Activated CD4-positive, alpha-beta T cell treated with anti-CD3 and anti-CD28 coated beads, Interleukin-2, amount 10 ng/mL, durations not matched to agents 7 days and 5 days (primary cell): ENCODE results near the gene TECTB. TPM values are rescaled to one million over a fixed set of nuclear protein-coding genes. Genes with fewer than 3 reads are reported as not detected.
"Not testable (repeated sequence)": the region's sequence is repeated elsewhere in the genome, so short reads cannot be mapped to it uniquely, and the experiment has no call there.

Experiments used
- CTCF ChIA-PET: fragments of 350-600 bp; sonication (Branson Sonifier 250); formaldehyde crosslinking; loops from one replicate; lab custom pipeline; 2021; ENCODE audit warnings: antibody characterized with exemption; lab: Charles Lee
- POLR2A ChIA-PET: fragments of 350-600 bp; sonication (Branson Sonifier 250); formaldehyde crosslinking; loops from one replicate; lab custom pipeline; 2021; ENCODE audit warnings: antibody characterized with exemption; lab: Charles Lee
- DNase-seq: peaks from one replicate; pipeline ENCODE4 v3.0.0-alpha.2; 2020
- H3K27ac Mint-ChIP-seq: one replicate; pipeline ENCODE4 v1.8.0; 2021; ENCODE audit warnings: mild to moderate bottlenecking, moderate library complexity, mixed read lengths
- H3K27me3 Mint-ChIP-seq: one replicate; pipeline ENCODE4 v1.8.0; 2021; ENCODE audit warnings: mixed read lengths
- H3K36me3 Mint-ChIP-seq: one replicate; pipeline ENCODE4 v1.8.0; 2021; ENCODE audit warnings: low read depth, mixed read lengths
- H3K4me1 Mint-ChIP-seq: one replicate; pipeline ENCODE4 v1.8.0; 2021; ENCODE audit warnings: mixed read lengths
- H3K4me3 Mint-ChIP-seq: one replicate; pipeline ENCODE4 v1.8.0; 2021; ENCODE audit warnings: mild to moderate bottlenecking, moderate library complexity, mixed read lengths
- H3K9me3 Mint-ChIP-seq: one replicate; pipeline ENCODE4 v1.8.0; 2021; ENCODE audit warnings: mixed read lengths
- total RNA-seq, 2 experiments: library from RNA; stranded (reverse); gene quantifications; one replicate each; pipeline ENCODE4 v1.2.3, GENCODE V29; 2021

TECTB gene
- total RNA-seq, 2 experiments from 2014 or later = not detected

DNA sequence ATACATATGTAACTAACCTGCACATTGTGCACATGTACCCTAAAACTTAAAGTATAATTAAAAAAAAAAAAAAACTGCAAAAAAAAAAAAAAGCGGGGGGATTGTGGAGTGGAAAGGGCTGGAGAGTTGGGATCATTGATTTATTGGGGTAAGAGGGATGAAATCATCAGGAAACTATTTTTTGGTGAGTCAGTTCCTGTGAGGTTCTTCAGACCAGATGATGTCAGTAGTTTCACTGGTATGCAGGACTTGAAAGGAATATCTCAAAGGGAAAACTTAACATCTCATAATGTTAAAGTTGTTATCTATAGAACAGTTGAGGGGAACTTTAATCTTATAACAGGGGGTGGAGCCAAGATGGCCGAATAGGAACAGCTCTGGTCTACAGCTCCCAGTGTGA lies 32.6 kb upstream of the TECTB start:
- Mint-ChIP-seq H3K9me3 (peaks cover 4% of the 10 kb centered on the region), H3K4me1 (no peaks in the 10 kb centered on the region), H3K36me3 (no peaks in the 10 kb centered on the region), H3K27ac (no peak overlapping the region), H3K4me3 (no peak overlapping the region), H3K27me3 (no peaks in the 10 kb centered on the region)
- ChIA-PET CTCF (no interaction called here), POLR2A (no interaction called here)
- DNase-seq = no peak

DNA sequence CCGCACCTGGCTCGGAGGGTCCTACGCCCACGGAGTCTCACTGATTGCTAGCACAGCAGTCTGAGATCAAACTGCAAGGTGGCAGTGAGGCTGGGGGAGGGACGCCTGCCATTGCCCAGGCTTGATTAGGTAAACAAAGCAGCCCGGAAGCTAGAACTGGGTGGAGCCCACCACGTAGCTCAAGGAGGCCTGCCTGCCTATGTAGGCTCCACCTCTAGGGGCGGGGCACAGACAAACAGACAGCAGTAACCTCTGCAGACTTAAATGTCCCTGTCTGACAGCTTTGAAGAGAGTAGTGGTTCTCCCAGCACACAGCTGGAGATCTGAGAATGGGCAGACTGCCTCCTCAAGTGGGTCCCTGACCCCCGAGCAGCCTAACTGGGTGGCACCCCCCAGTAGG lies 32.0 kb upstream of the TECTB start:
- H3K27me3 Mint-ChIP-seq, POLR2A ChIA-PET, H3K4me1 Mint-ChIP-seq, H3K9me3 Mint-ChIP-seq, CTCF ChIA-PET, DNase-seq, H3K4me3 Mint-ChIP-seq, H3K36me3 Mint-ChIP-seq, H3K27ac Mint-ChIP-seq: not testable (repeated sequence)

DNA sequence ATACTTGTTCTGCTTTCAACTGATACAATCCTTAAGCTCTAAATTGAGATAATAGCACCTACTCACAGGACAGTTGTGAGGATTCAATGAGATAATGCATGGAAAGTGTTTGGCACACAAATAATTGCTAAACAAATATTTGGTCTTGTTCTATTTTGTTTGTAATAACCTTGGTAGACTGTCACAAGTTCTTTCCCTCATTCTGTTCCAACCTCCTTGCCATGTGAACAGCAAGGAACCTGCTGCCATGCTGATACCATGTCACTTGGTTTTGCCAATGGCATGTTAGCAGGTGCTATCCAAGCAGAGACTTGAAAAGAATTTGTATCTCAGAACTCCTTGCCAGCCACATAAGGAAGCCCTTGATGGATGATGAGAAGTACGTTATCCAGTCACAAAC lies 24.8 kb upstream of the TECTB start:
- DNase-seq = no peak
- no peaks in the 10 kb centered on the region for H3K4me1 Mint-ChIP-seq
- POLR2A ChIA-PET = no interaction called here
- no peak overlapping the region for H3K27ac Mint-ChIP-seq
- CTCF ChIA-PET = no interaction called here
- H3K36me3 Mint-ChIP-seq = no peaks in the 10 kb centered on the region
- peaks cover 8% of the 10 kb centered on the region for H3K27me3 Mint-ChIP-seq
- H3K9me3 Mint-ChIP-seq = no peaks in the 10 kb centered on the region
- H3K4me3 Mint-ChIP-seq = no peak overlapping the region

DNA sequence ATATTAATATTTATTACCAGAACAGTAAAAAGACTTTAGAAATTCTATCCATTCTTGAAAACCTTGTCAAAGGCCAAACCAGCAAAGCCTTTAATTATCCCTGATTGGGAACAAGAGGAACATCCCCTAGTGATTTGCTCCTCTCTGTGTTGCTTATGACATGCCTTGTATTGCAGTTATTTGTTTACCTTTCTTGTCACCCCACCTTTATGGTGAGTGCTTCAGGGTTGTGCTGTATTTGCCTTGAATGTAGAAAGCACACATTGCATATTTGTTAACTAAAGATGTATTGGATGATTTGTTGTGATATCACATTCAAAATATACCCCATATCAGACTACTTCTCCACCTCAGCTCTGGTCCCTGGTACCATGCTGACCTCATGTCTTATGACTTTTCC lies 23.5 kb upstream of the TECTB start:
- ChIA-PET POLR2A (no interaction called here), CTCF (no interaction called here)
- no peaks in the 10 kb centered on the region for H3K36me3 Mint-ChIP-seq
- peaks cover 8% of the 10 kb centered on the region for H3K27me3 Mint-ChIP-seq
- H3K4me3 Mint-ChIP-seq = no peak overlapping the region
- DNase-seq = no peak
- no peaks in the 10 kb centered on the region for H3K9me3 Mint-ChIP-seq
- no peak overlapping the region for H3K27ac Mint-ChIP-seq
- no peaks in the 10 kb centered on the region for H3K4me1 Mint-ChIP-seq

DNA sequence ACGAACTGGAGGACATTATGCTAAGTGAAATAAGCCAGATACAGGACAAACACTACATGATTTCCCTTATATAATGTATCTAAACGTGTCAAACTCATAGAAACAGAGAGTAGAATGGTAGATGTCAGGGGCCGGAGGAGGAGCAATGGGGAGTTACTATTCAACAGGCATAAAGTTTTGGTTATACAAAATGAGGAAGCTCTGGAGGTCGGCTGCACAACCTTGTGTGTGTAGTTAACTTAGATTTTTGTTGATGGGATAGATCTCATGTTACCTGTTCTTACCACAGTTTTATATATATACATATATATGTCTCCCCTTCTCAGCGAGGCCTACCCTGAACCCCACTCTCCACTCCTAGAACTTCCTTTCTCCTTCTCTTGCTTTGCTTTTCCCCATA lies 22.4 kb upstream of the TECTB start:
- H3K27me3 Mint-ChIP-seq = peaks cover 8% of the 10 kb centered on the region
- ChIA-PET POLR2A (no interaction called here), CTCF (interaction anchor here (1.4 kb wide), 1 partner anchor 34 kb away, joined by 3 read pairs; no protein-coding TSS in a partner anchor)

DNA sequence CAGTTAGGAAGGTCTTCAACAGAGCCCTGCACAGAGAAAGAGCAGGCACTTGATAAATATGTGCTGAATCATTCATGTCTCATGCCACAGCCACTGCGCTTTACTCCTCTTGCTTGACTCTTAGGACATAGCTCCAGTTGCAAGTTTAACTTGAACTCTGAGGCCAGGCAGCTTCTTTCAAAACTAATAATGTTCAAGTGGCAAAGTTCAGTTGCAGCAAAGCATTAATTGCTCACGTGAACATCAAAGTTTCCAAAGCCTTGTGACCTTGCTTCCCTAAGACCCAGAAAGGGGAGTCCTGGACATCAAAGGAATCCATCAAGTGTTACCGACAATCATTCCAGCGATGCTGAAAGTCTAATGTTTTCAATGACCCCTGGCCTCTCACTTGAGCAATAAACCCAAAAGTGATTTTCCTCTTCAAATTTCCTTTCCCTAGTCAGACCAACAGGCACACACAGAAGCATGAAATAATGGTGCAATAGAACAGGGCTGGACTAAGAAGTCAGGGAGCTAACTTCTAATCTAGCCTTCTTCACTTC lies 21.8 kb upstream of the TECTB start:
- H3K36me3 Mint-ChIP-seq = no peaks in the 10 kb centered on the region
- H3K27me3 Mint-ChIP-seq = peaks cover 8% of the 10 kb centered on the region
- ChIA-PET POLR2A (no interaction called here), CTCF (interaction anchor here (1.4 kb wide), 1 partner anchor 34 kb away, joined by 3 read pairs; no protein-coding TSS in a partner anchor)
- H3K9me3 Mint-ChIP-seq = no peaks in the 10 kb centered on the region
- H3K4me1 Mint-ChIP-seq = no peaks in the 10 kb centered on the region
- no peak for DNase-seq
- H3K4me3 Mint-ChIP-seq = no peak overlapping the region
- H3K27ac Mint-ChIP-seq = no peak overlapping the region

More for the DNA sequence above, 22.4 kb upstream of the TECTB start:
- no peak for DNase-seq
- Mint-ChIP-seq H3K4me1 (no peaks in the 10 kb centered on the region), H3K9me3 (no peaks in the 10 kb centered on the region), H3K4me3 (no peak overlapping the region), H3K27ac (no peak overlapping the region), H3K36me3 (no peaks in the 10 kb centered on the region)

DNA sequence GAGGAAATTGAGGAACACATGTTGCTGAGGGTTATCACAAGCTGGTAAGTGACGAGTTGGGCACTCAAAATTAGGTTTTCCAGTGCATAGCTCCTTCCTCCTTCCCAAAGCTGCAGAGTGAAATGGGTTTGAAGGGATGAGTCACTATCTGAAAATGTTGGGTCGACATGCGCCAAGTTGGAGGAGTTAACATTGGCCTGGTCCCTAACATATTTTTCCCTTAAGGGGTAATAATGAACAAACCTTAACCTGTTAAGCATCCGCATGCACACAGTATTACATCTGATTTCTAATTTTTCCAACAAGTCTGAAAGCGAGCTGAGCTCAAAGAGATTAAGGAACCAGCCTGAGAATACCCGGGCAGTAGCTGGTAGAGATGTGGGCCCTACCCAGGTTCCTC lies 20.7 kb upstream of the TECTB start:
- Mint-ChIP-seq H3K36me3 (no peaks in the 10 kb centered on the region), H3K27me3 (peaks cover 8% of the 10 kb centered on the region), H3K27ac (no peak overlapping the region), H3K4me1 (no peaks in the 10 kb centered on the region), H3K9me3 (no peaks in the 10 kb centered on the region), H3K4me3 (no peak overlapping the region)
- ChIA-PET POLR2A (no interaction called here), CTCF (no interaction called here)
- DNase-seq = no peak

DNA sequence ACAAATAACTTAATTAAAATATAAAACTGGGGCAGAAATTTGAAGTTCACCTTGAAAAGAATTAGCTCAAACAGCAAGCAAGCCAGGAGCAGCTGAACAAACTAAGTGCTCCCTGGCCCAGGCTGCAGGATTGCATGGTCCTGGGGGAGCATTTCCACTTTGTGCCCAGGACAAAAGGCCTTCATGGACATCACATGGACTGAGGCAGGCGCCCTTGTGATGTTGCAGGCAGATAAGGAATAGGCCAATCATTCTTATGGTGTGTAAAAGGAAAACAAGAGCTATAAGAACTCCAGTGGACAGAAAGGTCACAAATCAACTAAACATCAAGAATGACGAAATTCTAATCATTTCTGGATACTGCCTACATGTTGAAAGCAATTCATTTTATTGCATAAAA lies 17.5 kb upstream of the TECTB start:
- no peak overlapping the region for H3K27ac Mint-ChIP-seq
- no peaks in the 10 kb centered on the region for H3K9me3 Mint-ChIP-seq
- no peak for DNase-seq
- peaks cover 8% of the 10 kb centered on the region for H3K27me3 Mint-ChIP-seq
- CTCF ChIA-PET = no interaction called here
- no peaks in the 10 kb centered on the region for H3K4me1 Mint-ChIP-seq
- no peak overlapping the region for H3K4me3 Mint-ChIP-seq
- H3K36me3 Mint-ChIP-seq = no peaks in the 10 kb centered on the region
- POLR2A ChIA-PET = no interaction called here

DNA sequence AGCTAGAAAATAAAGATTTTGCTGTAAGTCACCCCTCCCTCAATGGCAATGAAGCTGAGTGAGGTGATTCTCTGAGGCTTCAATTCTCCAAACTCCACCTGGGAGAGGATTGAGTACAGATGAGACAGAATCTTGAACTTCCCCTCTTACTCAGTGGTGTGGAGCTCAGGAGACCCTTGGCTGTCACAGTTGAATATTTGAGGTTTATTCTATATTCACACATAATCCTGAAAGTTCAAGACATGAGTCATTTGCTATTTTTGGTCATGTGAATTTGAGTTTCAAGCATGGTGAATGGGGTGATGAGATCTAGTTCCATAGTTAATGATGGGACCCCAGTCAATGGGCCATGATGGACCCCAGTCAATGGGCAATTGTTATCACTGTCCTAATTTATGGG lies 13.9 kb upstream of the TECTB start:
- no peaks in the 10 kb centered on the region for H3K9me3 Mint-ChIP-seq
- no peaks in the 10 kb centered on the region for H3K36me3 Mint-ChIP-seq
- H3K27me3 Mint-ChIP-seq = peaks cover 11% of the 10 kb centered on the region
- no peak overlapping the region for H3K4me3 Mint-ChIP-seq
- H3K4me1 Mint-ChIP-seq = no peaks in the 10 kb centered on the region
- DNase-seq = no peak
- ChIA-PET CTCF (no interaction called here), POLR2A (no interaction called here)
- no peak overlapping the region for H3K27ac Mint-ChIP-seq

DNA sequence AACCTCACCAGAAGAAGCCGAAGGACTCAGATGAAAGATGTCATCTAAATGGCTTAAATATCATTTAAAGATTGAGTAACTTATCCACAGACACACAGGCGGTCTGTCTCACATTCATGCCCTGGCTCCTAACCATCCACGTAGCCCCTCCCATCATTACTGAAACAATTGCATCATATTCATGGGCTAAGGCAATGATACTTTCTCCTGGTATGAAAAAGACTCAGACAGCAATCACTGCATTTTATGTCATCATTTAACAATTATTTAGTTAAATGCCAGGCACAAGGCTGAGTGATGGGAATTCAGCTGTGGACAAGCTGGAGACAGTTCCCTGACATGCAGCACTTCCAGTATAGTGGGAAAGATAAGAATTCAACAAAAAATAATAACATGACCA lies 11.2 kb upstream of the TECTB start:
- ChIA-PET CTCF (no interaction called here), POLR2A (no interaction called here)
- H3K4me1 Mint-ChIP-seq = no peaks in the 10 kb centered on the region
- H3K27me3 Mint-ChIP-seq = peaks cover 11% of the 10 kb centered on the region
- H3K9me3 Mint-ChIP-seq = no peaks in the 10 kb centered on the region
- no peaks in the 10 kb centered on the region for H3K36me3 Mint-ChIP-seq
- no peak overlapping the region for H3K4me3 Mint-ChIP-seq
- no peak for DNase-seq
- H3K27ac Mint-ChIP-seq = no peak overlapping the region

DNA sequence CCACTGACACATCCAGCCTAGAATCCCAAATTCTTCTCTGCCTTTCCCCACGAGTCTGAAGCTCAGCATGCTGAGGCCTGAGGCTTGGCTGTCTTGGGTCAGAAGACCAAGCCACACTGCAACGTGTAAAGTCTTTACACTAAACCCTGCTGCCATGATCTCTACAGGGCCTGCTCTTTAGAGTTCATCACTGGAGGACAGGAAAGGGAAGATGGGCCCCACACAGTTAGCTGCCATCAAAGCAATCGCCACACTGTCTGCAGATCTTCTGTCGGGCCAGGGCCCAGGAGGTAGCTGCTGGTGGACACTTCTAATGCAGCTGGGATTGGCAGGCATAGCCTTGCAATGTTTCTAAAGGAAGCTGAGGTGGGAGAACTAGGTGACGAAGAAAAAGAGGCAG lies 8.4 kb upstream of the TECTB start:
- Mint-ChIP-seq H3K9me3 (no peaks in the 10 kb centered on the region), H3K36me3 (no peaks in the 10 kb centered on the region), H3K27me3 (peaks cover 13% of the 10 kb centered on the region), H3K4me3 (no peak overlapping the region), H3K4me1 (no peaks in the 10 kb centered on the region), H3K27ac (no peak overlapping the region)
- ChIA-PET POLR2A (no interaction called here), CTCF (no interaction called here)
- DNase-seq = no peak

DNA sequence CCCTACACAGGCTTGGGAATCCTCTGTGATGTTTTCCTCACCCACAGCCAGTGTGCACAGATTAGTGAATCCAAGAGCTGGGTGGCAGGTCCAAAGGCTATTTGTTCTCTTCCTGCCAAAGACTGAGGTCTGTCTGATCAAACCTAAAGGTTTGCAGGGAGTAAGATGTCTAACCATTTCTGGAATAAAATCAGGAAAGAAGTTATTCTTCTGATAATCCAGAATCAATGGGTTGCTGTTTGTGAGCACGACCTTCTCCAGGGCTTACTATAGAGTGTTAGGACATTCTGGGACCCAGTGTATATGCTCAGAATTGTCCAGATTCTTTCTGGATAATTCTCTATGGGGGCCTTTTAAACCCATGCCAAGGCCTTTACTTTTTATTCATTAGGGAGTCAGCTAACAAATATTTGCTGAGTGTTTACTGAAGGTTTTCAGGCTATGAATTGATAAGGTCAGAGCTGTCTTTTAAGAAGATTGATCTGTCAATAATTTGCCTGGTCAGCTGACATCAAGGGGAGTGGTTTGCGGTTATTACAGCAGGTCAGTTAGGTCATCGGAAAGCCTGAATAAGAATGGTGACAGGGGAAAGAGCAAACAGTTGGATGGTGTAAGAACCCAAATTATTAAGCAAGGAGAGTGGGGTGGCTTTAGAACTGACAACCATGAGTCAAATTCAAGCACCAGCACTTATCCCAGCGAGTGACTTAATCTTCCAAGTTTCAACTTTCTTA lies 7.5 kb upstream of the TECTB start:
- H3K36me3 Mint-ChIP-seq = no peaks in the 10 kb centered on the region
- H3K9me3 Mint-ChIP-seq = no peaks in the 10 kb centered on the region
- POLR2A ChIA-PET = no interaction called here
- no peaks in the 10 kb centered on the region for H3K4me1 Mint-ChIP-seq
- no peak overlapping the region for H3K27ac Mint-ChIP-seq
- CTCF ChIA-PET = no interaction called here
- no peak overlapping the region for H3K4me3 Mint-ChIP-seq
- peaks cover 13% of the 10 kb centered on the region for H3K27me3 Mint-ChIP-seq
- no peak for DNase-seq

DNA sequence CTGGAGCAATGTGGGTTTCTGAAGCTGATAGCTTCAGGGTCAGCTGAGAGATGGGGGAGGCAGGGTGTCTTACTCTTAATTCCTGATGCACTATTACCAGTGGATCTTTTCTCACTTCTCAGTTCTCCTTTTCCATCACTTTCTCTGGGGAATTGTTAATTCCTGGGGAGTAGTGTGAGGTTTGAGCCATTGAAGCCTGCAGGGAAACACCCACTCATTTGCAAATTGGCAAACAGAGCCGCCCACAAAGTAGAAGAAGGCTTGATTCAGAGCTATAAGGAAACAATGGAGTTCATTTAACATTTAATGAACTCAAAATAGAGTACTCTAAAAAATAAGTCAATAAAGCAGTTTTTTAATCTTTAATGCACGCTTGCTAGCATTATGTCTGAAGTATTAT lies 4.3 kb upstream of the TECTB start:
- no peaks in the 10 kb centered on the region for H3K9me3 Mint-ChIP-seq
- CTCF ChIA-PET = no interaction called here
- H3K4me3 Mint-ChIP-seq = no peak overlapping the region
- POLR2A ChIA-PET = no interaction called here
- no peaks in the 10 kb centered on the region for H3K36me3 Mint-ChIP-seq
- DNase-seq = no peak
- H3K4me1 Mint-ChIP-seq = no peaks in the 10 kb centered on the region
- no peak overlapping the region for H3K27ac Mint-ChIP-seq
- H3K27me3 Mint-ChIP-seq = peaks cover 13% of the 10 kb centered on the region

DNA sequence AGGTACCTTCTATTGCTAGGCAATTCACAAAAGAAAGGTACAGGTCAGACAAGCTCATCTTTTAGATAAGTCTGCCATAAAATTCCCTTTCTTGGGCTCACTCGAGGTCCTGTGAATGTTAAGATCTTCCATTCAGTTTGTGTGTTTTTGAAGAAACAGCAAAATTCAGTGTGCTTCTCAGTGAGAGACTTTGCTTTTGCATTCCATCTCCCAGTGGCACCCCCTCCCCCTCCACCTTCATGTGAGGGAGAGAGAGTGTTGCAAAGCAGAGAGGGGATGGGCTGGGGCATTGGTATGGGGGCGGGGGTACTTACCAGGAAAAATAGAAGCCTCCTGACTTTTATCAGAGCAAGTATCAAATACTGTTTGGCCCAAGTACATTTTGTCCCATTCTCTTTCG lies 3.8 kb upstream of the TECTB start:
- POLR2A ChIA-PET = no interaction called here
- Mint-ChIP-seq H3K9me3 (no peaks in the 10 kb centered on the region), H3K36me3 (no peaks in the 10 kb centered on the region), H3K4me3 (no peak overlapping the region), H3K4me1 (no peaks in the 10 kb centered on the region), H3K27ac (no peak overlapping the region), H3K27me3 (peaks cover 13% of the 10 kb centered on the region)
- CTCF ChIA-PET = interaction anchor here (0.6 kb wide), 1 partner anchor 1929 kb away, joined by 10 read pairs; no protein-coding TSS in a partner anchor
- no peak for DNase-seq
